SH-SY5Y (cell line): Measurements from ENCODE around the gene SH3BP2.

Experiments
- GATA2 ChIP-seq: IDR thresholded peaks from 2 replicates; pipeline ENCODE4 v1.6.1; 2011; ENCODE audit warnings: mild to moderate bottlenecking, low read depth, low read length
- GATA3 ChIP-seq: IDR thresholded peaks from 2 replicates; pipeline ENCODE4 v1.6.1; 2011; ENCODE audit warnings: low read depth, mild to moderate bottlenecking, low read length, moderate library complexity

The SH3BP2 gene

GRCh38 chr4:2863649-2864048 lies 70.8 kb downstream of the SH3BP2 start:
- TF ChIP-seq GATA2 (no peak), GATA3 (no peak)

GRCh38 chr4:2865196-2865780 lies 72.4 kb downstream of the SH3BP2 start:
- no peak for TF ChIP-seq GATA2
- no peak for TF ChIP-seq GATA3

- TF ChIP-seq GATA2 (no peak), GATA3 (no peak)
Observed at GRCh38 chr4:2866160-2866861, 73.4 kb downstream of the SH3BP2 start.

- TF ChIP-seq GATA2: no peak
- TF ChIP-seq GATA3: no peak
Observed at GRCh38 chr4:2866891-2867290, 74.0 kb downstream of the SH3BP2 start.

- TF ChIP-seq GATA3: no peak
- TF ChIP-seq GATA2: no peak
Observed at GRCh38 chr4:2867758-2868491, 75.0 kb downstream of the SH3BP2 start.

GRCh38 chr4:2868877-2869487 lies 76.1 kb downstream of the SH3BP2 start:
- no peak for TF ChIP-seq GATA3
- TF ChIP-seq GATA2: no peak

GRCh38 chr4:2869659-2870058 lies 76.8 kb downstream of the SH3BP2 start:
- TF ChIP-seq GATA3 (no peak), GATA2 (no peak)

GRCh38 chr4:2870082-2870481 lies 77.2 kb downstream of the SH3BP2 start:
- no peak for TF ChIP-seq GATA3
- no peak for TF ChIP-seq GATA2

GRCh38 chr4:2871466-2871865 lies 78.6 kb downstream of the SH3BP2 start:
- TF ChIP-seq GATA3: no peak

GRCh38 chr4:2871911-2872310 lies 79.0 kb downstream of the SH3BP2 start:
- no peak for TF ChIP-seq GATA2
- no peak for TF ChIP-seq GATA3

- no peak for TF ChIP-seq GATA2
- TF ChIP-seq GATA3: no peak
Observed at GRCh38 chr4:2873329-2873728, 80.4 kb downstream of the SH3BP2 start.

GRCh38 chr4:2874861-2875260 lies 82.0 kb downstream of the SH3BP2 start:
- TF ChIP-seq GATA3 (no peak), GATA2 (no peak)

- no peak for TF ChIP-seq GATA2
- TF ChIP-seq GATA3: no peak
Observed at GRCh38 chr4:2875556-2875955, 82.7 kb downstream of the SH3BP2 start.

- no peak for TF ChIP-seq GATA3
- TF ChIP-seq GATA2: no peak
Observed at GRCh38 chr4:2878346-2878745, 85.5 kb downstream of the SH3BP2 start.

- no peak for TF ChIP-seq GATA3
- TF ChIP-seq GATA2: no peak
Observed at GRCh38 chr4:2879026-2879425, 86.1 kb downstream of the SH3BP2 start.

GRCh38 chr4:2881431-2881830 lies 88.5 kb downstream of the SH3BP2 start:
- TF ChIP-seq GATA3: no peak
- no peak for TF ChIP-seq GATA2
